Tibial nerve (tissue), 4 donors: Measurements from ENCODE around the gene DYRK1A. TPM values are rescaled to one million over a fixed set of nuclear protein-coding genes. Genes with fewer than 3 reads are reported as not detected.

Experiments
- DNase-seq, 2 donors: peaks; one replicate each; pipeline ENCODE4 v3.0.0-alpha.2; 2019; ENCODE audit warnings: low spot score in 2 of 2
- H3K27ac ChIP-seq, 4 donors: fragments of 200-600 bp; sonication (generic) in 3 of 4; one replicate each; pipeline ENCODE4 v1.5.1; 2017 to 2019; ENCODE audit warnings: mild to moderate bottlenecking in 1 of 4
- H3K27me3 ChIP-seq, 2 donors: fragments of 200-600 bp; sonication (generic) in 1 of 2; one replicate each; pipeline versions ENCODE4 v1.5.1 to v1.6.0; 2017 to 2019
- H3K36me3 ChIP-seq, 3 donors: fragments of 200-600 bp; sonication (generic); one replicate each; pipeline ENCODE4 v1.5.1; 2018 to 2019
- H3K4me1 ChIP-seq, 4 donors: fragments of 200-600 bp; sonication (generic) in 3 of 4; one replicate each; pipeline ENCODE4 v1.5.1; 2017 to 2019
- H3K4me3 ChIP-seq, 4 donors: fragments of 200-600 bp; sonication (generic) in 3 of 4; one replicate each; pipeline ENCODE4 v1.5.1; 2017 to 2019; ENCODE audit warnings: mild to moderate bottlenecking in 1 of 4, moderate library complexity in 1 of 4
- H3K9me3 ChIP-seq, 4 donors: fragments of 200-600 bp; sonication (generic) in 3 of 4; one replicate each; pipeline ENCODE4 v1.5.1; 2017 to 2019
- EP300 ChIP-seq, 2 donors: sonication (generic); formaldehyde crosslinking; IDR thresholded peaks; one replicate each; pipeline ENCODE4 v1.6.1; 2017; ENCODE audit warnings: antibody characterized with exemption in 2 of 2, mild to moderate bottlenecking in 1 of 2
- POLR2A ChIP-seq, 2 donors: fragments of 450-650 bp; IDR thresholded peaks; one replicate each; pipeline ENCODE4 v1.6.1; 2017; ENCODE audit warnings: antibody characterized with exemption in 2 of 2, mild to moderate bottlenecking in 2 of 2, moderate library complexity in 2 of 2
- WGBS, 2 donors: methylation state at CpG; one replicate each; pipeline ENCODE4 v1.1.5; 2018; 5-methylcytosine and 5-hydroxymethylcytosine counted together
- total RNA-seq, 4 donors: library from RNA; depleted of rRNA; stranded (reverse); fragments of >200 nt; gene quantifications; one replicate each; pipeline ENCODE4 v1.1.0, GENCODE V29; 2016
- TF ChIP-seq, protein P1 (sequence below), 5 experiments: fragments of 200-600 bp in 3 of 5; fragments of 450-650 bp in 2 of 5; sonication (generic) in 3 of 5; IDR thresholded peaks; one replicate each; pipeline ENCODE4 v1.5.1; 2016 to 2019; ENCODE audit warnings: antibody characterized with exemption in 5 of 5, mild to moderate bottlenecking in 3 of 5, moderate library complexity in 2 of 5

Gene DYRK1A
- total RNA-seq, 4 donors from 2014 or later: 65.8 to 81.6 (median 68.2) TPM

- no peak for DNase-seq
Observed at GRCh38 chr21:37350472-37350871, 16.1 kb upstream of the DYRK1A start.

DNA sequence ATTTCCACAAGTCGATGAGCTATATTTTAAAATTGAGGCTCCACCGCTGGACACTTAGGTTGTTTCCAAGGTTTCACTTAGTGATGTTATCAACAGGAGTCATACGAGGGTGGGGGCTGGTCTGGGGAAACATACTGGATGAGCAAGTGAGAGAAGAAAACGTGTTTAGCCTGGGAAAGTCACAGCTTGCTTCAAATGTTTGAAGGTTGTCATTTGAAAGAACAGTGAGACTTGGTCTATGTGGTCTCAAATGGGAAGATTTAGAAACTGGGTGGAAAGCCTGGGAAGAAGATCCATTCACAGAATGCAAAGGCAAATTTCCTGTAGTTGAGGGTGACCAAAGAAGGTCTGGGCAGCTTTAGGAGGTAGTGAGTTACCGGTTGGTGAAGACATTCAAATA lies 9.9 kb upstream of the DYRK1A start:
- no peaks in the 10 kb centered on the region for H3K4me1 ChIP-seq
- H3K9me3 ChIP-seq: no peaks in the 10 kb centered on the region
- H3K36me3 ChIP-seq: no peaks in the 10 kb centered on the region
- DNase-seq: no peak
- no peak overlapping the region for H3K4me3 ChIP-seq
- WGBS, 2 donors: 73 to 77% methylated on average over 5 of the region's 5 CpGs
- TF ChIP-seq POLR2A (IDR thresholded peaks at IDR 0.05) (no peak), EP300 (IDR thresholded peaks at IDR 0.05) (no peak)
- TF ChIP-seq, protein P1, sequence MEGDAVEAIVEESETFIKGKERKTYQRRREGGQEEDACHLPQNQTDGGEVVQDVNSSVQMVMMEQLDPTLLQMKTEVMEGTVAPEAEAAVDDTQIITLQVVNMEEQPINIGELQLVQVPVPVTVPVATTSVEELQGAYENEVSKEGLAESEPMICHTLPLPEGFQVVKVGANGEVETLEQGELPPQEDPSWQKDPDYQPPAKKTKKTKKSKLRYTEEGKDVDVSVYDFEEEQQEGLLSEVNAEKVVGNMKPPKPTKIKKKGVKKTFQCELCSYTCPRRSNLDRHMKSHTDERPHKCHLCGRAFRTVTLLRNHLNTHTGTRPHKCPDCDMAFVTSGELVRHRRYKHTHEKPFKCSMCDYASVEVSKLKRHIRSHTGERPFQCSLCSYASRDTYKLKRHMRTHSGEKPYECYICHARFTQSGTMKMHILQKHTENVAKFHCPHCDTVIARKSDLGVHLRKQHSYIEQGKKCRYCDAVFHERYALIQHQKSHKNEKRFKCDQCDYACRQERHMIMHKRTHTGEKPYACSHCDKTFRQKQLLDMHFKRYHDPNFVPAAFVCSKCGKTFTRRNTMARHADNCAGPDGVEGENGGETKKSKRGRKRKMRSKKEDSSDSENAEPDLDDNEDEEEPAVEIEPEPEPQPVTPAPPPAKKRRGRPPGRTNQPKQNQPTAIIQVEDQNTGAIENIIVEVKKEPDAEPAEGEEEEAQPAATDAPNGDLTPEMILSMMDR (IDR thresholded peaks at IDR 0.05): no peak
- H3K27me3 ChIP-seq: no peaks in the 10 kb centered on the region
- H3K27ac ChIP-seq: no peak overlapping the region

More at GRCh38 chr21:37350472-37350871, 16.1 kb upstream of the DYRK1A start:
- Histone ChIP-seq H3K36me3 (no peaks in the 10 kb centered on the region), H3K27me3 (no peaks in the 10 kb centered on the region), H3K4me3 (no peak overlapping the region), H3K9me3 (peaks cover 0 to 37% (median 8%) of the 10 kb centered on the region in 4 donors), H3K4me1 (no peaks in the 10 kb centered on the region), H3K27ac (no peak overlapping the region)
- TF ChIP-seq, protein P1 (IDR thresholded peaks at IDR 0.05): no peak
- no peak for TF ChIP-seq POLR2A (IDR thresholded peaks at IDR 0.05)
- TF ChIP-seq EP300 (IDR thresholded peaks at IDR 0.05): no peak

DNA sequence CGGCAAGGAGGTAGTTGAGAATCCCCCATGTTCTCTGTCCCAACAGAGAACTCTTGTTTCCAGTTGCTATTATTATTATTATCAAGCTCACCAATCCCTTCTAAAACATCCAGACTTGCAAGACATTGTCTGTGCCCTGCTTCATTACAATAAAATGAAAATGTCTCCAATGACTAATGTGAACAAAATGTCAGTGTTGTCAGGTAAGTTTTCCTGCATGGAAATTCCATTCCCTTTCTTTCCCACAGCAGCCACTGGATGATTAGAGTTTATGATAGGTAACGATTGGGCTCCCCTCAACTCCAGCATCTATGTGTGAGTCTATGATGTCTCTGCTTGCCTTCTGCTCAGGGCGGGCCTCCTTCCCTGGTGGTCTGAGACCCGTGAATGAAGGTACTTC lies 8.9 kb upstream of the DYRK1A start:
- no peaks in the 10 kb centered on the region for H3K9me3 ChIP-seq
- H3K27me3 ChIP-seq: no peaks in the 10 kb centered on the region
- no peak overlapping the region for H3K4me3 ChIP-seq
- TF ChIP-seq EP300 (IDR thresholded peaks at IDR 0.05) (no peak), POLR2A (IDR thresholded peaks at IDR 0.05) (no peak)
- TF ChIP-seq, protein P1 (IDR thresholded peaks at IDR 0.05): no peak
- H3K4me1 ChIP-seq: no peaks in the 10 kb centered on the region
- 59 to 67% methylated on average over 4 of the region's 4 CpGs for WGBS, 2 donors
- H3K27ac ChIP-seq: no peak overlapping the region
- no peak for DNase-seq
- no peaks in the 10 kb centered on the region for H3K36me3 ChIP-seq

DNA sequence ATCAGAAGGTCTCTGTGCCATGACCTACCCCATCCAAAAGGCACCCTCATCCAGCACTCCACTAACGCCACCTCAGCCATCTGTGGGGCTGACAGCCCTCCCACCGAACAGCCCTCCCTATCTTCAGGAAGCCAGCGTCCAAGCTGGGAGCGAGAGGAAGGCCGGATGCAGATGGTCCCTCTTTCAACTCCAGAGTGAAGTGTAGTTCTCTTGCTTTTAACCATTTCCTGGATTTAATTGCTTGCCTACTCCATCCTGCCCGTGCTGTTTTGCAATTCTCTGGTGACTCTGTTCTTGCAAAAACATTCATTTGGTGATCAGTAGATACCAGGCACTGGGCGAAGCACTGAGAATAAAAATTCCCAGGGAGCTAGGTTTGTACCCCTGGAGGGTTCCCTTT lies 8.2 kb upstream of the DYRK1A start:
- no peak overlapping the region for H3K4me3 ChIP-seq
- DNase-seq: no peak
- no peaks in the 10 kb centered on the region for H3K4me1 ChIP-seq
- no peaks in the 10 kb centered on the region for H3K9me3 ChIP-seq
- 17 to 20% methylated on average over 7 of the region's 7 CpGs for WGBS, 2 donors
- no peaks in the 10 kb centered on the region for H3K27me3 ChIP-seq
- TF ChIP-seq, protein P1 (IDR thresholded peaks at IDR 0.05): no peak
- TF ChIP-seq EP300 (IDR thresholded peaks at IDR 0.05): no peak
- no peak for TF ChIP-seq POLR2A (IDR thresholded peaks at IDR 0.05)
- no peak overlapping the region for H3K27ac ChIP-seq
- no peaks in the 10 kb centered on the region for H3K36me3 ChIP-seq

DNA sequence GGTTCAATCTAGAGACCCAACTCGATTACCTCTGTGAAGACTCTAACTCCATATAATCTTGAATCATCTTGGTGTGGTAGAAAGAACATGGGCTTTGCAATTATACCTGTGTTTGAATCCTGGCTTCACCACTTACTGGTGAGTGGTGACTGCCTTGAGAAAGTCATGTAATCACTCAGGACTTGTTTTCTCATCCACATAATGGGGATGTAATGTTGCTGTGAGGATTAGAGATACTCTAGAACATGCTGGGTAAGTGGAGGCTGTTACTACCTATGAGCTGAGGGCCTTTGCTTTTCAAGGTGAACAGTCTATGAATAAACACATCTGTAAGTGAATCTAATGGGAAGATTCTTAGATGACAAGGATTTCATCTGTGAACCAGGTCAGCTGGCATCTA lies 2.6 kb upstream of the DYRK1A start:
- Histone ChIP-seq H3K27ac (no peak overlapping the region), H3K4me1 (peaks cover 0 to 18% (median 8%) of the 10 kb centered on the region in 4 donors)
- 100% methylated on average over 1 of the region's 1 CpG for WGBS, 2 donors

DNA sequence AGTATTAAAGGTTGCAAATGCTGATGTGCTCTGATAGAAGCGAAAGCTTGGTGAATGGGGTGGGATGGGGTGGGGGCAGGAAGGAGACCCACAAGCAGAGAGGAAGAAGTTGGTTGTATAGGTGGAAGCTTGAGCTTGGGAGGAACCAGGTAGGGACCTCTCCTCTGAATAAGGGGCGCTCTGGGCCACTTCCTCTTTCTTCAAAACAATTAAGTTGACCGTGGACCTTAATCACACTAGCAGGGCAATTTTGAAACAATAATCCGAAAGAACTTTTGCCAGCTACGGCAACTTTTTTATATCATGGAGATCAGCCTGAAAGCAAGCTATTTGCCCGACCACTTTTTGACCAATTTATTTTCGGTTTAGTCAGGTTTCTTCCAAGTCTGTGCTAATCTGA lies 1.9 kb upstream of the DYRK1A start:
- Histone ChIP-seq H3K4me1 (peaks cover 0 to 26% (median 12%) of the 10 kb centered on the region in 4 donors), H3K9me3 (no peaks in the 10 kb centered on the region), H3K4me3 (peak overlapping the region in 3 of 4 donors; percentile 53 to 90 (median 86)), H3K27me3 (no peaks in the 10 kb centered on the region), H3K36me3 (no peaks in the 10 kb centered on the region), H3K27ac (peak overlapping the region in 3 of 4 donors; percentile 98 to 100 (median 99))
- TF ChIP-seq POLR2A (IDR thresholded peaks at IDR 0.05) (no peak), EP300 (IDR thresholded peaks at IDR 0.05) (no peak)
- TF ChIP-seq, protein P1 (IDR thresholded peaks at IDR 0.05): no peak
- no peak for DNase-seq
- 55 to 65% methylated on average over 7 of the region's 7 CpGs for WGBS, 2 donors

More for the DNA sequence above, 2.6 kb upstream of the DYRK1A start:
- no peak for DNase-seq
- H3K4me3 ChIP-seq: no peak overlapping the region
- no peaks in the 10 kb centered on the region for H3K9me3 ChIP-seq
- H3K27me3 ChIP-seq: no peaks in the 10 kb centered on the region
- TF ChIP-seq EP300 (IDR thresholded peaks at IDR 0.05): no peak
- no peaks in the 10 kb centered on the region for H3K36me3 ChIP-seq
